H9 (cell line): ENCODE measurements around the gene GSTM1. TPM values are rescaled to one million over a fixed set of nuclear protein-coding genes. Genes with fewer than 3 reads are reported as not detected.
"Not testable (repeated sequence)": the region's sequence is repeated elsewhere in the genome, so short reads cannot be mapped to it uniquely, and the experiment has no call there.

ENCODE experiments used
- DNase-seq: peaks from one replicate; pipeline ENCODE4 v3.0.0-alpha.2; 2017
- H2AFZ ChIP-seq: one replicate; pipeline ENCODE4 v1.6.1; 2013; ENCODE audit warnings: mild to moderate bottlenecking, low read length, control low read depth, moderate library complexity
- H2AK5ac ChIP-seq: 2 replicates; pipeline ENCODE4 v1.6.1; 2013; ENCODE audit warnings: low read length, control low read depth, mixed read lengths; ENCODE audit not compliant: insufficient read length
- H2BK120ac ChIP-seq: one replicate; pipeline ENCODE4 v1.6.1; 2013; ENCODE audit warnings: low read depth, mild to moderate bottlenecking, low read length, control low read depth, inconsistent platforms; ENCODE audit not compliant: poor library complexity, severe bottlenecking
- H2BK12ac ChIP-seq: 2 replicates; pipeline ENCODE4 v1.6.1; 2013; ENCODE audit warnings: low read length, control low read depth, mixed read lengths, low read depth; ENCODE audit not compliant: insufficient read length
- H2BK15ac ChIP-seq: 2 replicates; pipeline ENCODE4 v1.6.1; 2013; ENCODE audit warnings: low read depth, low read length, control low read depth
- H2BK20ac ChIP-seq: one replicate; pipeline ENCODE4 v1.6.1; 2013; ENCODE audit warnings: low read depth, mild to moderate bottlenecking, low read length, control low read depth, inconsistent platforms; ENCODE audit not compliant: poor library complexity, severe bottlenecking
- H2BK5ac ChIP-seq: 2 replicates; pipeline ENCODE4 v1.6.1; 2013; ENCODE audit warnings: low read length, control low read depth, mixed read lengths; ENCODE audit not compliant: insufficient read length
- H3K14ac ChIP-seq: 2 replicates; pipeline ENCODE4 v1.6.1; 2013; ENCODE audit warnings: low read length, control low read depth; ENCODE audit not compliant: insufficient read depth
- H3K18ac ChIP-seq: 2 replicates; pipeline ENCODE4 v1.6.1; 2013; ENCODE audit warnings: low read depth, mild to moderate bottlenecking, mixed read lengths, low read length, control low read depth; ENCODE audit not compliant: insufficient read length
- H3K23ac ChIP-seq: 2 replicates; pipeline ENCODE4 v1.6.1; 2013; ENCODE audit warnings: low read length, control low read depth, mixed read lengths, low read depth; ENCODE audit not compliant: insufficient read length
- H3K23me2 ChIP-seq: 2 replicates; pipeline ENCODE4 v1.6.1; 2013; ENCODE audit warnings: low read depth, mild to moderate bottlenecking, mixed read lengths, low read length, control low read depth; ENCODE audit not compliant: insufficient read length, poor library complexity, severe bottlenecking
- H3K27ac ChIP-seq: 2 replicates; pipeline ENCODE4 v1.5.1; 2013; ENCODE audit warnings: low read length, control low read depth, mixed read lengths, low read depth; ENCODE audit not compliant: insufficient read length
- H3K27me3 ChIP-seq: 2 replicates; pipeline ENCODE4 v1.6.1; 2013; ENCODE audit warnings: low read length, control low read depth, inconsistent platforms; ENCODE audit not compliant: insufficient read depth
- H3K4ac ChIP-seq: 2 replicates; pipeline ENCODE4 v1.6.1; 2013; ENCODE audit warnings: low read depth, mild to moderate bottlenecking, control low read depth, inconsistent platforms, low read length, moderate library complexity
- H3K4me1 ChIP-seq: 2 replicates; pipeline ENCODE4 v1.6.1; 2013; ENCODE audit warnings: low read length, control low read depth, inconsistent platforms; ENCODE audit not compliant: insufficient read depth
- H3K4me2 ChIP-seq: 2 replicates; pipeline ENCODE4 v1.6.1; 2013; ENCODE audit warnings: low read length, control low read depth, mixed read lengths; ENCODE audit not compliant: insufficient read length, insufficient read depth
- H3K56ac ChIP-seq: 2 replicates; pipeline ENCODE4 v1.6.1; 2013; ENCODE audit warnings: low read depth, mild to moderate bottlenecking, mixed read lengths, low read length, control low read depth; ENCODE audit not compliant: insufficient read length
- H3K79me1 ChIP-seq: 2 replicates; pipeline ENCODE4 v1.6.1; 2013; ENCODE audit warnings: low read depth, mild to moderate bottlenecking, moderate library complexity, low read length, control low read depth, inconsistent platforms; ENCODE audit not compliant: insufficient read depth, poor library complexity, severe bottlenecking
- H3K79me2 ChIP-seq: 2 replicates; pipeline ENCODE4 v1.6.1; 2013; ENCODE audit warnings: low read length, control low read depth, inconsistent platforms; ENCODE audit not compliant: insufficient read depth
- H3K9ac ChIP-seq: 2 replicates; pipeline ENCODE4 v1.6.1; 2013; ENCODE audit warnings: low read length, control low read depth, mixed read lengths; ENCODE audit not compliant: insufficient read length; ENCODE audit errors: extremely low read depth
- H3K9me3 ChIP-seq: one replicate; pipeline ENCODE4 v1.6.1; 2013; ENCODE audit warnings: low read depth, low read length, inconsistent platforms; ENCODE audit not compliant: control insufficient read depth
- H3T11ph ChIP-seq: one replicate; pipeline ENCODE4 v1.6.1; 2013; ENCODE audit warnings: mild to moderate bottlenecking, low read length, control low read depth, inconsistent platforms
- H4K20me1 ChIP-seq: one replicate; pipeline ENCODE4 v1.6.1; 2013; ENCODE audit not compliant: control insufficient read depth, insufficient read length, insufficient read depth
- H4K5ac ChIP-seq: 2 replicates; pipeline ENCODE4 v1.6.1; 2013; ENCODE audit warnings: low read depth, mild to moderate bottlenecking, mixed read lengths, low read length, control low read depth; ENCODE audit not compliant: insufficient read length
- H4K8ac ChIP-seq: replicated peaks from 2 replicates; pipeline ENCODE4 v1.6.1; 2013; ENCODE audit warnings: low read length, control low read depth, mixed read lengths, low read depth; ENCODE audit not compliant: insufficient read length
- H4K91ac ChIP-seq: 2 replicates; pipeline ENCODE4 v1.6.1; 2013; ENCODE audit warnings: low read depth, mild to moderate bottlenecking, moderate library complexity, mixed read lengths, low read length, control low read depth; ENCODE audit not compliant: insufficient read length
- H3K27ac Mint-ChIP-seq, 3 experiments: 2 replicates in 2 of 3; 3 replicates in 1 of 3; pipeline ENCODE4 v1.8.0; 2020 to 2021; ENCODE audit warnings: mixed read lengths in 3 of 3, mild to moderate bottlenecking in 1 of 3, moderate library complexity in 1 of 3
- H3K27me3 Mint-ChIP-seq: 2 replicates; pipeline ENCODE4 v1.8.0; 2021; ENCODE audit warnings: low read depth, mild to moderate bottlenecking, moderate library complexity, mixed read lengths
- H3K36me3 Mint-ChIP-seq, 3 experiments: 2 replicates in 2 of 3; 3 replicates in 1 of 3; pipeline ENCODE4 v1.8.0; 2020 to 2021; ENCODE audit warnings: low read depth in 3 of 3, mixed read lengths in 3 of 3; ENCODE audit not compliant: insufficient read depth in 1 of 3
- H3K4me1 Mint-ChIP-seq, 2 experiments: 2 replicates each; pipeline ENCODE4 v1.8.0; 2020; ENCODE audit warnings: mixed read lengths in 2 of 2
- H3K4me3 Mint-ChIP-seq, 2 experiments: 2 replicates in 1 of 2; 3 replicates in 1 of 2; pipeline ENCODE4 v1.8.0; 2020 to 2021; ENCODE audit warnings: mild to moderate bottlenecking in 2 of 2, mixed read lengths in 2 of 2, moderate library complexity in 1 of 2
- H3K9me3 Mint-ChIP-seq, 2 experiments: 2 replicates in 1 of 2; 3 replicates in 1 of 2; pipeline ENCODE4 v1.8.0; 2020; ENCODE audit warnings: mild to moderate bottlenecking in 2 of 2, mixed read lengths in 2 of 2, moderate library complexity in 1 of 2
- CTCF ChIP-seq: fragments of 200-600 bp; sonication (generic); conservative IDR thresholded peaks from 3 replicates; pipeline ENCODE4 v1.8.0; 2021; ENCODE audit warnings: antibody characterized with exemption, mild to moderate bottlenecking
- WGBS: extraction: QIAGEN DNeasy Blood & Tissue Kit; methylation state at CpG from one replicate; pipeline ENCODE4 v1.1.7; 2013; ENCODE audit warnings: missing lambda C conversion rate, low lambda C conversion rate, mixed read lengths; ENCODE audit not compliant: insufficient read length; ENCODE audit errors: extremely low coverage; 5-methylcytosine and 5-hydroxymethylcytosine counted together
- total RNA-seq: library from RNA; stranded (reverse); gene quantifications from 2 replicates; pipeline ENCODE4 v1.2.1, GENCODE V29; 2021

Gene GSTM1
- total RNA-seq, 1 experiment from 2014 or later: 19.5 TPM

DNA sequence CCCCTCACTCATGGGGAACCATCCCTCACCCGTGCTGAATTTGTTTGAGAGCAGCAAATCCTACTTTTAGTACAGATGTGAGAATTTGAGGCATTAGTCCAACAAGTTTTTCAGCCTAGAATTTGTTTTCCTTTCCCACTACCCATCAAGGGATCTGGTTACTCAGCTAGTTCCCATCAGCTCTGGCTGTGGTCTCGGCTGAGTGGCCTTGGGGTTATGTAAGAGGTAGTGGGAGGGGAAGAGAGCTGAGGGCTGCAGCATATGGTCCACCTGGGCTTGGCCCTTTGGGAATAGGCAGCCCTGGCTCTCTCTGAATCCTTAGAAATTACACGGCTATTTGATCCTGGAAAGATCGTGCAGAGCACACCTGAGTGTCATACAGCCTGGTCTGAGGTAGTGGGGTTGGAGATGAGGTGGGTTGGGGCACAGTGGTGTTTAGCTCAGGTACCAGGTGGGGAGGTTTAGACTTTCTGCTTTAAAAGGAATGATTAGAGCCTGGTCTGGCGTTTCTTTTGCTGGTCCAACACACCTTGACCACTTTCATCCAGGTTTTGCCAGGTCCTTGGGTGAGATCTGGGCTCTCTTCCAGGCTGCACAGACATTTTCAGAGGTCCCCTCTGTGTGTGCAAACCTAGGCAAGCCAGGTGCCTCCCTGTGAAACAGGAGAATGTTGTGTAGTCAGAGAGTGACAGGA lies 27.5 kb upstream of the GSTM1 start:
- H3K79me1 ChIP-seq: no peaks in the 10 kb centered on the region
- H3K56ac ChIP-seq: no peak overlapping the region
- H2BK15ac ChIP-seq: no peak overlapping the region
- H3K4me1 ChIP-seq: no peaks in the 10 kb centered on the region
- H3K27ac ChIP-seq: no peak overlapping the region
- no peak for TF ChIP-seq CTCF
- no peak overlapping the region for H2BK120ac ChIP-seq
- no peak overlapping the region for H3K23ac ChIP-seq
- WGBS: no CpG with 5 or more reads among the region's 5 CpGs
- H4K20me1 ChIP-seq: no peaks in the 10 kb centered on the region
- no peak overlapping the region for H2BK20ac ChIP-seq
- no peak overlapping the region for H3K14ac ChIP-seq
- Mint-ChIP-seq H3K4me3 (no peak overlapping the region), H3K36me3 (no peaks in the 10 kb centered on the region), H3K27me3 (peaks cover 3% of the 10 kb centered on the region), H3K9me3 (no peaks in the 10 kb centered on the region), H3K4me1 (peaks cover 1 to 8% of the 10 kb centered on the region in 2 experiments; a peak in 3 of 4 replicates), H3K27ac (0 out of 7 replicates have a peak overlapping the region, but pooled peaks of 1 of the 3 experiments have one; percentile 35)
- no peak overlapping the region for H2BK12ac ChIP-seq
- no peak overlapping the region for H3K9ac ChIP-seq
- no peak overlapping the region for H3K4me2 ChIP-seq
- H3K79me2 ChIP-seq: no peaks in the 10 kb centered on the region
- H2AFZ ChIP-seq: no peak overlapping the region
- H4K91ac ChIP-seq: no peak overlapping the region
- H3K27me3 ChIP-seq: no peaks in the 10 kb centered on the region
- no peak overlapping the region for H4K5ac ChIP-seq
- H3K9me3 ChIP-seq: no peaks in the 10 kb centered on the region
- H3K18ac ChIP-seq: no peak overlapping the region
- no peak overlapping the region for H2BK5ac ChIP-seq
- H3K4ac ChIP-seq: no peak overlapping the region
- no peak overlapping the region for H2AK5ac ChIP-seq
- DNase-seq: no peak
- H3T11ph ChIP-seq: no peak overlapping the region
- H4K8ac ChIP-seq: no peak overlapping the region
- H3K23me2 ChIP-seq: peaks cover 4% of the 10 kb centered on the region

GRCh38 chr1:109660691-109661026 lies 27.0 kb upstream of the GSTM1 start:
- not testable (repeated sequence) for H3K9ac ChIP-seq, H4K8ac ChIP-seq, H3K79me1 ChIP-seq, H3K27me3 ChIP-seq, H2BK120ac ChIP-seq, H3K27me3 Mint-ChIP-seq, H3K14ac ChIP-seq, H4K20me1 ChIP-seq, DNase-seq, H3K4ac ChIP-seq, H3K4me1 Mint-ChIP-seq, H4K91ac ChIP-seq, H2AFZ ChIP-seq, H2BK15ac ChIP-seq, H3K9me3 Mint-ChIP-seq, H2BK20ac ChIP-seq, H2BK12ac ChIP-seq, H3K56ac ChIP-seq, H3K27ac ChIP-seq, H2AK5ac ChIP-seq, H3T11ph ChIP-seq, H3K23me2 ChIP-seq, H3K9me3 ChIP-seq, H2BK5ac ChIP-seq, H4K5ac ChIP-seq, H3K27ac Mint-ChIP-seq, H3K4me1 ChIP-seq, H3K79me2 ChIP-seq, H3K18ac ChIP-seq, H3K4me2 ChIP-seq, H3K23ac ChIP-seq, H3K4me3 Mint-ChIP-seq, H3K36me3 Mint-ChIP-seq
- no CpG with 5 or more reads among the region's 4 CpGs for WGBS
